PFSK-1 (cell line): ENCODE results near the gene RPL29.

Experiments used
- FOXP2 ChIP-seq: optimal IDR thresholded peaks from 2 replicates; pipeline ENCODE3; 2011; ENCODE audit warnings: borderline replicate concordance, control low read depth, inconsistent platforms; ENCODE audit not compliant: insufficient read depth; ENCODE audit errors: extremely low read length, extremely low read depth
- POLR2AphosphoS5 ChIP-seq: IDR thresholded peaks from 2 replicates; pipeline ENCODE4 v1.6.1; 2012; ENCODE audit warnings: low read depth, mild to moderate bottlenecking, control low read depth, low read length, moderate library complexity
- REST ChIP-seq, 2 experiments: IDR thresholded peaks; 2 replicates each; pipeline versions ENCODE4 v1.6.1 to v1.8.0; 2011 to 2012; ENCODE audit warnings: low read depth in 2 of 2, low read length in 2 of 2, control low read depth in 1 of 2, inconsistent platforms in 1 of 2, mild to moderate bottlenecking in 1 of 2, moderate library complexity in 1 of 2; ENCODE audit not compliant: insufficient read depth in 1 of 2
- SIN3A ChIP-seq: IDR thresholded peaks from 2 replicates; pipeline ENCODE4 v1.6.1; 2012; ENCODE audit warnings: mild to moderate bottlenecking, low read length, moderate library complexity, borderline replicate concordance; ENCODE audit not compliant: insufficient read depth
- TAF1 ChIP-seq: IDR thresholded peaks from 2 replicates; pipeline ENCODE4 v1.6.1; 2012; ENCODE audit warnings: low read length, control low read depth, borderline replicate concordance; ENCODE audit not compliant: insufficient read depth

RPL29 gene

DNA sequence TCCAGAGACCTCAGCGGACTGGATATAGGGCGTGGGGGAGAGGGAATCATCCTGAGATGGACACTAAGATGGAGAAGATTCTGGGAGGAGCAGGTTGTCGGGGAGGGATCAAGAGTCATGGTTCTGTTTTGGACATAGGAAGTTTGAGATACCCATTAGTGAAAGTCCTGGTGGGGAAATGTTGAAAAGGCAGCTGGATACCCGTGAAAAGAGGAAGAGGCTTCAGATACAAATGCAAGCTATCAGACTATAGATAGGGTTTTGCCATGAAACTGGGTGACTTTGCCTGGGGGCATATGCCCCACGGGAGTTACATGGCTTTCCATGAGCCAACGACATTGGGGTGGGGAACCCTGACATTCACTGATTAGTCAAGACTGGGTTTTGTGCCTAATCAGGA lies 41.6 kb downstream of the RPL29 start:
- TF ChIP-seq REST (IDR thresholded peaks at IDR 0.05; ENCODE audit: insufficient read depth in 1 of 2, low read depth in 2 of 2, low read length in 2 of 2): no peak
- no peak for TF ChIP-seq FOXP2
- no peak for TF ChIP-seq SIN3A
- no peak for TF ChIP-seq TAF1
- no peak for TF ChIP-seq POLR2AphosphoS5

DNA sequence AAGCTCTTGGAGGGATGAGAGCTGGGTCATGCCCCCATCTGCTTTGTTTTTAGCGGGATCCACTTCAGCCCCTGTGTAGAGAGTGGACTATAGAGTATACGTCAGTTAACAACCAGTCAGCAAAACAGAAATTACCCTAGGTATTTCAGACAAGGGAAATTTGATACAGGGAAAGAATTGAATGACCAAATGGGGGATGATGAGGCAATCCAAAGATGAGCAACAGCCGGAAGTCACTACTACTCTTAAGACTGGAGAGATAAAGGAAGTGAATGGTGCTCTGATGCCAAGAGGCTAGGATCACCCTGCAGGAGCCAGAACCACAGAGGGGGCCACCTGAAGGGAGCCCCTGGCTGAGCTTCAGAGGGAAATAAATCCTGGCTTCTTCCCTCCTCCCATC lies 42.2 kb downstream of the RPL29 start:
- TF ChIP-seq REST (IDR thresholded peaks at IDR 0.05; ENCODE audit: insufficient read depth in 1 of 2, low read depth in 2 of 2, low read length in 2 of 2) (no peak), TAF1 (no peak), FOXP2 (no peak), SIN3A (no peak), POLR2AphosphoS5 (no peak)

- TF ChIP-seq FOXP2: no peak
- no peak for TF ChIP-seq TAF1
- TF ChIP-seq REST (IDR thresholded peaks at IDR 0.05; ENCODE audit: insufficient read depth in 1 of 2, low read depth in 2 of 2, low read length in 2 of 2): no peak
- TF ChIP-seq SIN3A: no peak
- no peak for TF ChIP-seq POLR2AphosphoS5
These were observed 44.8 kb downstream of the RPL29 start for GRCh38 chr3:51950899-51951298.

- TF ChIP-seq REST (IDR thresholded peaks at IDR 0.05; ENCODE audit: insufficient read depth in 1 of 2, low read depth in 2 of 2, low read length in 2 of 2) (no peak), SIN3A (no peak), TAF1 (no peak), POLR2AphosphoS5 (no peak), FOXP2 (no peak)
These were observed 46.6 kb downstream of the RPL29 start for GRCh38 chr3:51949121-51949520.

DNA sequence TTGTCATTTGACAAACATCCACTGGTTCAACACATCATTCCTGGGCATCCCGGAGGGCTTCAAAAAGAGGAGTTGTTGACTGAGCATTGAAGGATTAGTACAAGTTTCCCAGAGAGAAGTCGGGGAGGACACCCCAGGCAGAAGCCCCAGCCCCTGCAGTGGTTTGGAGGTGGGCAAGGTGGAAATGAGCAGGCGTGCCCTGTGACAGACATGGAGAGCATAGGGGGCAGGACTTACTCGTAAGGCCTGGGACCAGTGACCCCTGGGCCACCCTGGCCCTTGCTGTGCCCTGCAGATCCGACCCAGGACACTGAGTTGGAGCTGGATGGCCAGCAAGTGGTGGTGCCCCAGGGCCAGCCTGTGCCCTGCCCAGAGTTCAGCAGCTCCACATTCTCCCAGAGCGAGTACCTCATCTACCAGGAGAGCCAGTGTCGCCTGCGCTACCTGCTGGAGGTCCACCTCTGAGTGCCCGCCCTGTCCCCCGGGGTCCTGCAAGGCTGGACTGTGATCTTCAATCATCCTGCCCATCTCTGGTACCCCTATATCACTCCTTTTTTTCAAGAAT lies 47.6 kb downstream of the RPL29 start:
- TF ChIP-seq SIN3A: no peak
- TF ChIP-seq REST (IDR thresholded peaks at IDR 0.05; ENCODE audit: insufficient read depth in 1 of 2, low read depth in 2 of 2, low read length in 2 of 2): no peak
- no peak for TF ChIP-seq FOXP2
- no peak for TF ChIP-seq TAF1
- no peak for TF ChIP-seq POLR2AphosphoS5
